ENCODE results near the gene LRFN3.
"Not testable (repeated sequence)": the region's sequence is repeated elsewhere in the genome, so short reads cannot be mapped to it uniquely, and the experiment has no call there.

Gene LRFN3

GRCh38 chr19:35940078-35940775 is 4.1 kb downstream of the LRFN3 start:
- DNase-seq: no peak

GRCh38 chr19:35940839-35941238 is 4.7 kb downstream of the LRFN3 start:
- DNase-seq: no peak

GRCh38 chr19:35942235-35942634 is 6.1 kb downstream of the LRFN3 start:
- DNase-seq: no peak

GRCh38 chr19:35943321-35944301 is 7.4 kb downstream of the LRFN3 start:
- DNase-seq: no peak

- no peak for DNase-seq
Measured at GRCh38 chr19:35944556-35944955, 8.4 kb downstream of the LRFN3 start.

- no peak for DNase-seq
Measured at GRCh38 chr19:35945121-35945790, 9.1 kb downstream of the LRFN3 start.

- DNase-seq: no peak
Measured at GRCh38 chr19:35946203-35946602, 10.0 kb downstream of the LRFN3 start.

- DNase-seq: no peak
Measured at GRCh38 chr19:35949131-35949530, 13.0 kb downstream of the LRFN3 start.

- DNase-seq: no peak
Measured at GRCh38 chr19:35955881-35956634, 19.9 kb downstream of the LRFN3 start.

- not testable (repeated sequence) for DNase-seq
Measured at GRCh38 chr19:35957411-35957810, 21.2 kb downstream of the LRFN3 start.

GRCh38 chr19:35958660-35959039 is 22.5 kb downstream of the LRFN3 start:
- DNase-seq: no peak

GRCh38 chr19:35959040-35959967 is 23.1 kb downstream of the LRFN3 start:
- DNase-seq: peak; percentile 83

- DNase-seq: no peak
Measured at GRCh38 chr19:35959968-35960320, 23.8 kb downstream of the LRFN3 start.

GRCh38 chr19:35960432-35960972 is 24.3 kb downstream of the LRFN3 start:
- no peak for DNase-seq

GRCh38 chr19:35963514-35963913 is 27.3 kb downstream of the LRFN3 start:
- DNase-seq: peak; percentile 33

- DNase-seq: no peak
Measured at GRCh38 chr19:35966771-35967170, 30.6 kb downstream of the LRFN3 start.

- no peak for DNase-seq
Measured at GRCh38 chr19:35973487-35973886, 37.3 kb downstream of the LRFN3 start.

- DNase-seq: no peak
Measured at GRCh38 chr19:35975608-35976214, 39.5 kb downstream of the LRFN3 start.

GRCh38 chr19:35977446-35978222 is 41.5 kb downstream of the LRFN3 start:
- DNase-seq: peak; percentile 7

- DNase-seq: no peak
Measured at GRCh38 chr19:35978271-35978670, 42.1 kb downstream of the LRFN3 start.

Data from activated naive CD4-positive, alpha-beta T cell treated with Interleukin-2 at 50 U/mL for 16 hours (primary cell).